OCI-LY3 (cell line): Measurements from ENCODE around the gene COL4A2.

Experiments used
- H2AFZ ChIP-seq: fragments of 200-600, 300-600 bp; shearing (Covaris generic); 2 replicates; pipeline ENCODE4 v1.6.0; 2014; ENCODE audit warnings: antibody characterized with exemption, low read depth, low read length
- H3K27ac ChIP-seq: fragments of 200-600, 300-600 bp; sonication (generic); 2 replicates; pipeline ENCODE4 v1.5.1; 2014; ENCODE audit warnings: mild to moderate bottlenecking, low read length, moderate library complexity, mixed read lengths
- H3K27me3 ChIP-seq: fragments of 200-600, 300-600 bp; sonication (generic); 2 replicates; pipeline ENCODE4 v1.6.1; 2014; ENCODE audit warnings: low read depth, low read length, mixed read lengths
- H3K36me3 ChIP-seq: fragments of 200-600, 300-600 bp; sonication (generic); replicated peaks from 2 replicates; pipeline ENCODE3; 2014; ENCODE audit warnings: low read depth, low read length, mixed read lengths
- H3K4me1 ChIP-seq: fragments of 300-600, 200-600 bp; sonication (generic); 2 replicates; pipeline ENCODE4 v1.6.1; 2014; ENCODE audit warnings: low read length, mixed read lengths
- H3K4me2 ChIP-seq: fragments of 200-600, 300-600 bp; sonication (generic); 2 replicates; pipeline ENCODE4 v1.6.1; 2014; ENCODE audit warnings: low read length, mixed read lengths
- H3K4me3 ChIP-seq: fragments of 300-600, 200-600 bp; sonication (generic); 2 replicates; pipeline ENCODE4 v1.5.1; 2014; ENCODE audit warnings: antibody characterized with exemption, mild to moderate bottlenecking, low read length, moderate library complexity
- H3K79me2 ChIP-seq: fragments of 300-600, 200-600 bp; shearing (Covaris generic); 2 replicates; pipeline ENCODE4 v1.6.1; 2014; ENCODE audit warnings: mild to moderate bottlenecking, low read length, mixed read lengths
- H3K9ac ChIP-seq: fragments of 300-600, 200-600 bp; shearing (Covaris generic); 2 replicates; pipeline ENCODE4 v1.6.0; 2014; ENCODE audit warnings: mild to moderate bottlenecking, low read length, moderate library complexity
- H3K9me3 ChIP-seq: fragments of 200-600, 300-600 bp; shearing (Covaris generic); 2 replicates; pipeline ENCODE4 v1.6.1; 2014; ENCODE audit warnings: low read length, mixed read lengths; ENCODE audit not compliant: insufficient read depth
- H4K20me1 ChIP-seq: fragments of 200-600, 300-600 bp; sonication (generic); 2 replicates; pipeline ENCODE4 v1.6.1; 2016; ENCODE audit warnings: low read length, mixed read lengths; ENCODE audit not compliant: insufficient read depth
- EZH2phosphoT487 ChIP-seq: fragments of 200-600 bp; shearing (Covaris generic); IDR thresholded peaks from 2 replicates; pipeline ENCODE4 v1.6.1; 2018; ENCODE audit warnings: antibody characterized with exemption, mixed run types, low read depth
- TF ChIP-seq, protein P1 (sequence below): fragments of 200-600, 300-600 bp; sonication (generic); IDR thresholded peaks from 2 replicates; pipeline ENCODE4 v1.5.1; 2014; ENCODE audit warnings: antibody characterized with exemption, low read length, low read depth

Gene COL4A2

GRCh38 chr13:110413676-110414040, 106.6 kb downstream of the COL4A2 start:
- Histone ChIP-seq H3K4me2 (no peak overlapping the region), H3K27ac (no peak overlapping the region), H3K36me3 (no peaks in the 10 kb centered on the region), H3K27me3 (peaks cover 25% of the 10 kb centered on the region), H3K79me2 (no peaks in the 10 kb centered on the region), H3K4me3 (no peak overlapping the region), H2AFZ (no peak overlapping the region), H3K9me3 (no peaks in the 10 kb centered on the region), H4K20me1 (no peaks in the 10 kb centered on the region), H3K4me1 (peaks cover 5% of the 10 kb centered on the region), H3K9ac (no peak overlapping the region)
- TF ChIP-seq, protein P1, sequence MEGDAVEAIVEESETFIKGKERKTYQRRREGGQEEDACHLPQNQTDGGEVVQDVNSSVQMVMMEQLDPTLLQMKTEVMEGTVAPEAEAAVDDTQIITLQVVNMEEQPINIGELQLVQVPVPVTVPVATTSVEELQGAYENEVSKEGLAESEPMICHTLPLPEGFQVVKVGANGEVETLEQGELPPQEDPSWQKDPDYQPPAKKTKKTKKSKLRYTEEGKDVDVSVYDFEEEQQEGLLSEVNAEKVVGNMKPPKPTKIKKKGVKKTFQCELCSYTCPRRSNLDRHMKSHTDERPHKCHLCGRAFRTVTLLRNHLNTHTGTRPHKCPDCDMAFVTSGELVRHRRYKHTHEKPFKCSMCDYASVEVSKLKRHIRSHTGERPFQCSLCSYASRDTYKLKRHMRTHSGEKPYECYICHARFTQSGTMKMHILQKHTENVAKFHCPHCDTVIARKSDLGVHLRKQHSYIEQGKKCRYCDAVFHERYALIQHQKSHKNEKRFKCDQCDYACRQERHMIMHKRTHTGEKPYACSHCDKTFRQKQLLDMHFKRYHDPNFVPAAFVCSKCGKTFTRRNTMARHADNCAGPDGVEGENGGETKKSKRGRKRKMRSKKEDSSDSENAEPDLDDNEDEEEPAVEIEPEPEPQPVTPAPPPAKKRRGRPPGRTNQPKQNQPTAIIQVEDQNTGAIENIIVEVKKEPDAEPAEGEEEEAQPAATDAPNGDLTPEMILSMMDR, result no peak
- TF ChIP-seq EZH2phosphoT487, result no peak

DNA sequence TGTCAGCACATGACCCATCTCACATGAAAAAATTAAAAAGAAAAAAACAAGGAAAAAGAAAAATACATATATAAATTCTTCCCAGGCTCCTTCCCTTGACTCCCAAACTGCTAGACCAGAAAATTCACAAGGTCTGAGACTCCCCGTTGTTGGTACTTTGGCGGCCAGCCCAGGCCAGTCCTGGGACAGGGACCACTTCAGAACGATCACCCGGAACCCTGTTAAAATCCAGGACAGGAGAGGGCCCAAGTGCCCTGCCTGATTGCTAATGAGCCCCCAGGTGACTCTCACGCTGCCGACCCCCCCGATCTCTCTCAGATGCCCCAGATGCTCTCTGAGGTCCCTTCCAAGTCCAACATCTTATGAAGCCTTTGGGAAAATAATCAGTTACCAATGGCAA, 107.2 kb downstream of the COL4A2 start:
- peaks cover 5% of the 10 kb centered on the region for H3K4me1 ChIP-seq
- no peak overlapping the region for H2AFZ ChIP-seq
- no peaks in the 10 kb centered on the region for H3K36me3 ChIP-seq
- no peak overlapping the region for H3K4me3 ChIP-seq
- H3K4me2 ChIP-seq, result no peak overlapping the region
- no peak overlapping the region for H3K27ac ChIP-seq
- H3K27me3 ChIP-seq, result peaks cover 32% of the 10 kb centered on the region
- TF ChIP-seq, protein P1, result no peak
- no peak for TF ChIP-seq EZH2phosphoT487
- no peaks in the 10 kb centered on the region for H3K9me3 ChIP-seq
- H3K79me2 ChIP-seq, result no peaks in the 10 kb centered on the region
- no peaks in the 10 kb centered on the region for H4K20me1 ChIP-seq
- no peak overlapping the region for H3K9ac ChIP-seq

DNA sequence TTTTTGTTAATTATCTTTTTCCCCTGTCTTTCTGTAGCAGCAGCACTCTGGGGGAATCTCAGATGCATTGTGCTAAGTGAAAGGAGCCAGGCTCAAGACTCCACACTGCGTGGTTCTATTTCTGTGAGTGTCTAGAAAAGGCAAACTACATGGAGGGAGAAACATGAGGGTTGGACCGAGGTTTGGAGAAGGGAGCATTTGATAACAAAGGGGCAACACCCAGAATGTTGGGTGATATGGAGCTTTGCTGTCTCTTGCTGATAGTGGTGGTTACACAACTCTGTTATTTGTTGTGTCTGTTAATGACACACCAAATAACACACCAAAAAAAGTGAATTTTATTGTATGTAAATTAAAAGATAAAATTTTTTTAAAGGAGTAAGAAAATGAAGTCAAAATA, 107.8 kb downstream of the COL4A2 start:
- Histone ChIP-seq H3K36me3 (no peaks in the 10 kb centered on the region), H3K27me3 (peaks cover 38% of the 10 kb centered on the region), H3K27ac (no peak overlapping the region), H3K4me2 (no peak overlapping the region), H3K4me3 (no peak overlapping the region), H2AFZ (no peak overlapping the region), H3K9me3 (no peaks in the 10 kb centered on the region), H3K9ac (no peak overlapping the region), H4K20me1 (no peaks in the 10 kb centered on the region), H3K79me2 (no peaks in the 10 kb centered on the region), H3K4me1 (peaks cover 5% of the 10 kb centered on the region)
- TF ChIP-seq, protein P1, result no peak
- no peak for TF ChIP-seq EZH2phosphoT487

DNA sequence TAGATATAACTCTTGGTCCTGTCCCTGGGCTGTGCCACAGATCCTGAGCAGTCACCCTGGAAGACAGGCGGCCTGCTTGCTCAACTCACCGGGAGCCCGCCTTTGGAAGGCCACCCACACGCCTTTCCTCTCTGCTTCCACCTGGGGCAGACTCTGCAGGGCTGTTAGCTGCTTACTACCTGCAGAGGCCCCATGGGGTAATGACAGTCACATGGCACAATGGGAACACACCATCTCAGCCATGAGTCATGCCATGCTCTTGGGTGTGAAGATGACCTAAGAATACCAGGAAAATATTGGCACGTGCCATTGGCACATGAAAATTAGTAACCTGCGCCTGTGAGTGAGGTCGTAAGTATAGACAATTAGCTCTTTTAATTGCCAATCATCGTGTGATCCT, 108.6 kb downstream of the COL4A2 start:
- Histone ChIP-seq H3K27me3 (peaks cover 42% of the 10 kb centered on the region), H3K9me3 (no peaks in the 10 kb centered on the region), H3K36me3 (no peaks in the 10 kb centered on the region), H3K4me3 (no peak overlapping the region), H3K4me1 (peaks cover 5% of the 10 kb centered on the region), H3K4me2 (no peak overlapping the region), H3K79me2 (no peaks in the 10 kb centered on the region), H4K20me1 (no peaks in the 10 kb centered on the region), H3K9ac (no peak overlapping the region), H3K27ac (no peak overlapping the region), H2AFZ (no peak overlapping the region)
- no peak for TF ChIP-seq EZH2phosphoT487
- TF ChIP-seq, protein P1, result no peak
